CD8-positive, alpha-beta memory T cell (primary cell): ENCODE measurements around the gene C18orf32. TPM values are rescaled to one million over a fixed set of nuclear protein-coding genes. Genes with fewer than 3 reads are reported as not detected.
"Not testable (repeated sequence)": the region's sequence is repeated elsewhere in the genome, so short reads cannot be mapped to it uniquely, and the experiment has no call there.

ENCODE experiments used
- CTCF ChIA-PET: fragments of 350-600 bp; sonication (Branson Sonifier 250); formaldehyde crosslinking; loops from one replicate; lab custom pipeline; 2021; ENCODE audit warnings: antibody characterized with exemption; lab: Charles Lee
- POLR2A ChIA-PET: fragments of 350-600 bp; sonication (Branson Sonifier 250); formaldehyde crosslinking; loops from one replicate; lab custom pipeline; 2021; ENCODE audit warnings: antibody characterized with exemption; lab: Charles Lee
- DNase-seq, 5 donors: peaks; one replicate each; pipeline versions ENCODE4 v3.0.0 to v3.0.0-alpha.2; 2020 to 2022; ENCODE audit warnings: mixed read lengths in 1 of 5
- H3K27ac ChIP-seq: one replicate; pipeline ENCODE4 v1.7.0; 2013; ENCODE audit warnings: low read depth, mild to moderate bottlenecking, low read length, moderate library complexity
- H3K27me3 ChIP-seq: 2 replicates; pipeline ENCODE4 v1.7.0; 2013; ENCODE audit warnings: low read length, mild to moderate bottlenecking; ENCODE audit not compliant: insufficient read depth, poor library complexity, severe bottlenecking
- H3K36me3 ChIP-seq: 2 replicates; pipeline ENCODE4 v1.7.0; 2013; ENCODE audit warnings: mild to moderate bottlenecking, low read length, moderate library complexity; ENCODE audit not compliant: insufficient read depth
- H3K4me1 ChIP-seq: 2 replicates; pipeline ENCODE4 v1.7.0; 2013; ENCODE audit warnings: mild to moderate bottlenecking, low read length, moderate library complexity; ENCODE audit not compliant: insufficient read depth
- H3K4me3 ChIP-seq: 2 replicates; pipeline ENCODE4 v1.7.0; 2013; ENCODE audit warnings: mild to moderate bottlenecking, low read length
- H3K9me3 ChIP-seq: 2 replicates; pipeline ENCODE4 v1.7.0; 2013; ENCODE audit warnings: mild to moderate bottlenecking, low read length
- H3K27ac Mint-ChIP-seq, 8 donors: one replicate each; pipeline ENCODE4 v1.8.0; 2020 to 2021; ENCODE audit warnings: mixed read lengths in 8 of 8, mild to moderate bottlenecking in 6 of 8, inconsistent platforms in 3 of 8, moderate library complexity in 3 of 8
- H3K27me3 Mint-ChIP-seq, 2 donors: one replicate each; pipeline ENCODE4 v1.8.0; 2020 to 2021; ENCODE audit warnings: mixed read lengths in 2 of 2, mild to moderate bottlenecking in 1 of 2, moderate library complexity in 1 of 2
- H3K36me3 Mint-ChIP-seq, 3 donors: one replicate each; pipeline ENCODE4 v1.8.0; 2020 to 2021; ENCODE audit warnings: mixed read lengths in 3 of 3, inconsistent platforms in 1 of 3, mild to moderate bottlenecking in 1 of 3
- H3K4me1 Mint-ChIP-seq, 3 donors: one replicate each; pipeline ENCODE4 v1.8.0; 2020 to 2021; ENCODE audit warnings: mixed read lengths in 3 of 3, inconsistent platforms in 1 of 3, mild to moderate bottlenecking in 1 of 3
- H3K4me3 Mint-ChIP-seq, 7 donors: one replicate each; pipeline ENCODE4 v1.8.0; 2020 to 2021; ENCODE audit warnings: mixed read lengths in 7 of 7, mild to moderate bottlenecking in 6 of 7, moderate library complexity in 4 of 7, inconsistent platforms in 2 of 7
- H3K9me3 Mint-ChIP-seq, 5 donors: one replicate each; pipeline ENCODE4 v1.8.0; 2020 to 2022; ENCODE audit warnings: mixed read lengths in 5 of 5, mild to moderate bottlenecking in 3 of 5, moderate library complexity in 2 of 5, inconsistent platforms in 1 of 5
- polyA plus RNA-seq: library from polyadenylated mRNA; unstranded; fragments of 300-500 nt; fragmentation: Illumina TruSeq; gene quantifications from one replicate; pipeline ENCODE4 v1.2.3, GENCODE V29; 2021
- total RNA-seq, 2 experiments: library from RNA; stranded (reverse); gene quantifications; one replicate each; pipeline ENCODE4 v1.2.3, GENCODE V29; 2021

C18orf32 gene
- total and polyA plus RNA-seq, 3 experiments from 2014 or later = 23.4 to 99.9 (median 25.4) TPM

- H3K4me3 ChIP-seq = no peak overlapping the region
- DNase-seq = no peak
- H3K9me3 ChIP-seq = no peaks in the 10 kb centered on the region
- Mint-ChIP-seq H3K36me3 (peaks cover 3 to 40% (median 18%) of the 10 kb centered on the region in 3 donors), H3K27ac (peak overlapping the region in 1 of 8 donors; percentile 29), H3K4me3 (no peak overlapping the region), H3K9me3 (no peaks in the 10 kb centered on the region), H3K27me3 (no peaks in the 10 kb centered on the region), H3K4me1 (peaks cover 3 to 10% (median 4%) of the 10 kb centered on the region in 3 donors)
- H3K4me1 ChIP-seq = no peaks in the 10 kb centered on the region
- peaks cover 8% of the 10 kb centered on the region for H3K36me3 ChIP-seq
- H3K27me3 ChIP-seq = no peaks in the 10 kb centered on the region
- CTCF ChIA-PET = no interaction called here
- H3K27ac ChIP-seq = no peak overlapping the region
- POLR2A ChIA-PET = no interaction called here
Observed at GRCh38 chr18:49476664-49477411, 10.2 kb downstream of the C18orf32 start.

DNA sequence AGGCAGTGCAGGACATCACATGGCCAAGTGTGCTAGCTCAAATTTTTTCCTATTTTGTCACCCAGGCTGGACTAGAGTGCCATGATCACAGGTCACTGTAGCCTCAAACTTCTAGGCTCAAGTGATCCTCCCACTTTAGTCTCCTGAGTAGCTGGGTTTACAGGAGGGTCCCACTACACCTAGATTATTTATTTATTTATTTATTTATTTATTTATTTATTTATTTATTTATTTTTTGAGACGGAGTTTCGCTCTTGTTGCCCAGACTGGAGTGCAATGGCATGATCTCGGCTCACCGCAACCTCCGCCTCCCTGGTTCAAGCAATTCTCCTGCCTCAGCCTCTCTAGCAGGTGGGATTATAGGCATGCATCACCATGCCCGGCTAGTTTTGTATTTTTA is 12.1 kb downstream of the C18orf32 start:
- H3K9me3 Mint-ChIP-seq, CTCF ChIA-PET: not testable (repeated sequence)
- peaks cover 2 to 10% (median 4%) of the 10 kb centered on the region in 3 donors for H3K4me1 Mint-ChIP-seq

GRCh38 chr18:49473721-49474120 is 13.3 kb downstream of the C18orf32 start:
- H3K27ac Mint-ChIP-seq = no peak overlapping the region
- H3K27me3 ChIP-seq = no peaks in the 10 kb centered on the region
- H3K27me3 Mint-ChIP-seq = peaks cover 6 to 14% of the 10 kb centered on the region in 2 donors
- H3K9me3 Mint-ChIP-seq = no peaks in the 10 kb centered on the region
- no peak for DNase-seq
- H3K4me3 Mint-ChIP-seq = no peak overlapping the region
- peaks cover 0 to 11% (median 5%) of the 10 kb centered on the region in 3 donors for H3K36me3 Mint-ChIP-seq
- no peaks in the 10 kb centered on the region for H3K36me3 ChIP-seq
- H3K9me3 ChIP-seq = no peaks in the 10 kb centered on the region
- no peak overlapping the region for H3K4me3 ChIP-seq
- no peak overlapping the region for H3K27ac ChIP-seq
- ChIA-PET CTCF (no interaction called here), POLR2A (no interaction called here)
- peaks cover 0 to 2% (median under 1%) of the 10 kb centered on the region in 3 donors for H3K4me1 Mint-ChIP-seq
- H3K4me1 ChIP-seq = no peaks in the 10 kb centered on the region

More for the DNA sequence above, 12.1 kb downstream of the C18orf32 start:
- H3K9me3 ChIP-seq, H3K4me1 ChIP-seq, DNase-seq, H3K27ac ChIP-seq, H3K27me3 ChIP-seq, H3K4me3 ChIP-seq, H3K36me3 ChIP-seq, H3K27me3 Mint-ChIP-seq, H3K27ac Mint-ChIP-seq, H3K4me3 Mint-ChIP-seq, POLR2A ChIA-PET: not testable (repeated sequence)
- peaks cover 0 to 23% (median 13%) of the 10 kb centered on the region in 3 donors for H3K36me3 Mint-ChIP-seq

- CTCF ChIA-PET = interaction anchor here (0.8 kb wide), 1 partner anchor 14 kb away, joined by 3 read pairs; the partner anchor contains the start of gene C18orf32
- Mint-ChIP-seq H3K4me1 (peaks cover 0 to 2% (median 0%) of the 10 kb centered on the region in 3 donors), H3K27me3 (peaks cover 6 to 17% of the 10 kb centered on the region in 2 donors), H3K4me3 (no peak overlapping the region), H3K36me3 (peaks cover 0 to 8% (median 7%) of the 10 kb centered on the region in 3 donors), H3K9me3 (no peaks in the 10 kb centered on the region), H3K27ac (peak overlapping the region in 1 of 8 donors; percentile 14)
- no peak overlapping the region for H3K27ac ChIP-seq
- DNase-seq = no peak
- no peaks in the 10 kb centered on the region for H3K9me3 ChIP-seq
- no peaks in the 10 kb centered on the region for H3K27me3 ChIP-seq
- no peaks in the 10 kb centered on the region for H3K4me1 ChIP-seq
- POLR2A ChIA-PET = no interaction called here
- H3K36me3 ChIP-seq = no peaks in the 10 kb centered on the region
- H3K4me3 ChIP-seq = no peak overlapping the region
Observed at GRCh38 chr18:49472459-49472858, 14.6 kb downstream of the C18orf32 start.

DNA sequence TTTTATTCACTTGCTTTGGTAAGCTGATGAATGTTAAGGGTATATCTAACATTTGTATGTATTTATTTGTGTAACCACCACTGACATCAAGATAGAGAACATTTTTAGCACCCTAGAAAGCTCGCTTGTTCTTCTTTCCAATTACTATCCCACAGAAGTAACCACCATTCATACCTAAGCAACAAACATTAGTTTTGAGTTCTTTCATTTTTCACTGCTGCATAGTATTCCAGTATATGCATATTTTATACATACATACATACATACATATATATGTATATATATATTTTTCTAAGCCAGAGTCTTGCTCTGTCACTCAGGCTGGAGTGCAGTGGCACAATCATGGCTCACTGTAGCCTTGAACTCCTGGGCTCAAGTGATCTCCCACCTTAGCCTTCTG is 15.5 kb downstream of the C18orf32 start:
- H3K27me3 ChIP-seq = no peaks in the 10 kb centered on the region
- H3K9me3 ChIP-seq = no peaks in the 10 kb centered on the region
- H3K4me3 ChIP-seq = no peak overlapping the region
- Mint-ChIP-seq H3K4me1 (peaks cover 0 to 2% (median 0%) of the 10 kb centered on the region in 3 donors), H3K36me3 (peaks cover 0 to 4% (median 0%) of the 10 kb centered on the region in 3 donors), H3K27me3 (peaks cover 6 to 17% of the 10 kb centered on the region in 2 donors), H3K4me3 (no peak overlapping the region), H3K27ac (no peak overlapping the region), H3K9me3 (no peaks in the 10 kb centered on the region)
- H3K36me3 ChIP-seq = no peaks in the 10 kb centered on the region
- no peak overlapping the region for H3K27ac ChIP-seq
- POLR2A ChIA-PET = no interaction called here
- CTCF ChIA-PET = interaction anchor here (0.8 kb wide), 1 partner anchor 15 kb away, joined by 3 read pairs; the partner anchor contains the start of gene C18orf32
- H3K4me1 ChIP-seq = no peaks in the 10 kb centered on the region
- no peak for DNase-seq

DNA sequence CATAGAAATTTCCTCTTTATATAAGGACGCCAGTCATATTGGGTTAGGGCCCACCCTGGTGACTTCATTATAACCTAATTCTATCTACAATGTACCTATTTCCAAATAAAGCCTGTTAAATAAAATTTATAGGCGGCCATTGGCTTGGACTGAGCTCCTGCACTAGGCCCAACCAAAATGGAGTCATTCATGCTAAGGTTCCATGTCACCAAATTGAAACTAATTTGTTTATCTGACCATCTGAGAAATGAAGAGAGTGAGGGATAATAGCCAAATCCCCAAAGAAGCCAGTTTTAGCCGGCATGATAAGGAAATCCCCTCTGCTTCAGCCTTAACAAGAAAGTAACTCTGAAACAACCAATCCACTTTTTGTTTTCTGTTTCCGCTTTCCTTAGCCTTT is 19.4 kb downstream of the C18orf32 start:
- CTCF ChIA-PET = no interaction called here

DNA sequence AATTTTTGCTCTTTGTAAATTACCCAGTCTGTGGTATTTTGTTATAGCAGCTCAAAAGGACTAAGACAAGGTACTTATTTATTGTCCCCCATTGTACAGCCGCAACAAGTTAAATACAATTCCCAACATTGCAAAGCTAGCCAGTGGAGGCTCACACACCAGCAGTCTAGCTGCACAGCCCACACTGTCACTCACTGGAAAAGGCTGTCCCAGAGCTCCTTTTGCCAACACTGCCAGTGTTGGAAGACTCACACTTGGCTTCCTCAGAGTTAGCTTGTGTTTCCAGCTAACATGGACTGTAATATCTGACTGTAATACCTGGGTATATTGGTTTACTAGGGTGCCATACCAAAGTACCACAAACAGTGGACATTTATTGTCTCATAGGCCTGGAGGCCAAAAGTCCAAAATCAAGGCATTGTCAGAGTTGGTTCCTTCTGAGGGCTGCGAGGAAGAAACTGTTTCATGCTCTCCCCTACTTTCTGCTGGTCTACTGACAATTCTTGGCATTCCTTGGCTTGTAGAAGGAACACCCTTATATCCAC is 19.9 kb downstream of the C18orf32 start:
- Mint-ChIP-seq H3K36me3 (peaks cover 0 to 2% (median 0%) of the 10 kb centered on the region in 3 donors), H3K27me3 (peaks cover 9 to 17% of the 10 kb centered on the region in 2 donors), H3K9me3 (no peaks in the 10 kb centered on the region), H3K4me1 (no peaks in the 10 kb centered on the region), H3K4me3 (no peak overlapping the region), H3K27ac (no peak overlapping the region)
- no peaks in the 10 kb centered on the region for H3K36me3 ChIP-seq
- H3K4me1 ChIP-seq = no peaks in the 10 kb centered on the region
- ChIA-PET POLR2A (no interaction called here), CTCF (no interaction called here)
- H3K4me3 ChIP-seq = no peak overlapping the region
- no peaks in the 10 kb centered on the region for H3K9me3 ChIP-seq
- H3K27me3 ChIP-seq = no peaks in the 10 kb centered on the region
- H3K27ac ChIP-seq = no peak overlapping the region
- no peak for DNase-seq

More for the DNA sequence above, 19.4 kb downstream of the C18orf32 start:
- Mint-ChIP-seq H3K9me3 (no peaks in the 10 kb centered on the region), H3K27me3 (peaks cover 9 to 17% of the 10 kb centered on the region in 2 donors), H3K4me1 (no peaks in the 10 kb centered on the region), H3K27ac (no peak overlapping the region), H3K4me3 (no peak overlapping the region), H3K36me3 (peaks cover 0 to 2% (median 0%) of the 10 kb centered on the region in 3 donors)
- no peaks in the 10 kb centered on the region for H3K27me3 ChIP-seq
- H3K27ac ChIP-seq = no peak overlapping the region
- no peaks in the 10 kb centered on the region for H3K36me3 ChIP-seq
- H3K4me1 ChIP-seq = no peaks in the 10 kb centered on the region
- DNase-seq = no peak
- H3K4me3 ChIP-seq = no peak overlapping the region
- POLR2A ChIA-PET = no interaction called here
- H3K9me3 ChIP-seq = no peaks in the 10 kb centered on the region
